Measurements from ENCODE around the gene RYR2.

DNA sequence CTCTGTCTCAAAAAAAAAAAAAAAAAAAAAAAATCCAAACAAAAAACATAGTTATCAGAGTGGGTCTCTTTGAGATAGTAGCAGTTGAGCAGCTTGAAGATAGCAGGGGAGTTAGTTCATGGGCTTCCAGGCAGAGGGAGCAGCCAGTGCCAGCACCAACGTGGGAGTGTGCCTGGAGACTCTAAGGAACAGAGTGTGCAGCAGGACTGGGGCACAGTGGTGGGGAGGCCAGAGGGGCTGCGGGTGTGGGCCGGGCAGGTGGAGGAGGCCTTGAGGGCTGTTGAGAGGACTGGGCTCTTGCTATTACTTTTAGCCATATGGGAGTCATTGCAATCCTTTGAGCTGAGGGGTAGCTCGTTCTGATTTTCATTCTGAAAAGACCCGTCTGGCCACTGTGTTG is 63.8 kb downstream of the RYR2 start:
- TF ChIP-seq, protein P1, sequence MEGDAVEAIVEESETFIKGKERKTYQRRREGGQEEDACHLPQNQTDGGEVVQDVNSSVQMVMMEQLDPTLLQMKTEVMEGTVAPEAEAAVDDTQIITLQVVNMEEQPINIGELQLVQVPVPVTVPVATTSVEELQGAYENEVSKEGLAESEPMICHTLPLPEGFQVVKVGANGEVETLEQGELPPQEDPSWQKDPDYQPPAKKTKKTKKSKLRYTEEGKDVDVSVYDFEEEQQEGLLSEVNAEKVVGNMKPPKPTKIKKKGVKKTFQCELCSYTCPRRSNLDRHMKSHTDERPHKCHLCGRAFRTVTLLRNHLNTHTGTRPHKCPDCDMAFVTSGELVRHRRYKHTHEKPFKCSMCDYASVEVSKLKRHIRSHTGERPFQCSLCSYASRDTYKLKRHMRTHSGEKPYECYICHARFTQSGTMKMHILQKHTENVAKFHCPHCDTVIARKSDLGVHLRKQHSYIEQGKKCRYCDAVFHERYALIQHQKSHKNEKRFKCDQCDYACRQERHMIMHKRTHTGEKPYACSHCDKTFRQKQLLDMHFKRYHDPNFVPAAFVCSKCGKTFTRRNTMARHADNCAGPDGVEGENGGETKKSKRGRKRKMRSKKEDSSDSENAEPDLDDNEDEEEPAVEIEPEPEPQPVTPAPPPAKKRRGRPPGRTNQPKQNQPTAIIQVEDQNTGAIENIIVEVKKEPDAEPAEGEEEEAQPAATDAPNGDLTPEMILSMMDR (IDR thresholded peaks at IDR 0.05): no peak
- TF ChIP-seq POLR2A (IDR thresholded peaks at IDR 0.05): no peak
- TF ChIP-seq POLR2AphosphoS5 (IDR thresholded peaks at IDR 0.05): no peak
